ENCODE data around the gene SLC26A2. TPM values are rescaled to one million over a fixed set of nuclear protein-coding genes. Genes with fewer than 3 reads are reported as not detected.
"Not testable (repeated sequence)": the region's sequence is repeated elsewhere in the genome, so short reads cannot be mapped to it uniquely, and the experiment has no call there.

The SLC26A2 gene
- total RNA-seq, 1 experiment from 2014 or later = 5.4 TPM

DNA sequence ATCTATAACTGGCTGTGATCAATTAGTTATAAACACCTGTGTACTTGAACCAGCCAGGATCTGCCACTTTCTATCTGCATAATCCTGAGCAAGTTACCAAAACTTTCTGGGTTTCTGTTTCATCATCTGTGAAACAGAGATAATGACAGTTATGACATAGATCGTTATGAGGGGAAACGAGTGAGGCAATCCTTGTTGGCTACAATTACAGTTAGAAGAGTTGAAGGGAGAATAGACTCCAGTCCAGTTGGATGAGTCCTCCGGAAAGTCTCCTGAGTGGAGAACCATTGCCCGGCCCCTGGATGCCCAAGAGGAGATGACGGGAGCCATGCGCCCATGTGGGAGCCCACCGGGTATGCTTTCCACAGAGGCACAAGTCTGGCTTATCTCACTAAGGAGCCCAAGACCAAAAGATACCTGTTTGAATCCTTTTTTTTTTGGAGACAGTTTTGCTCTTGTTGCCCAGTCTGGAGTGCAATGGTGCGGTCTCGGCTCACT lies 20.4 kb upstream of the SLC26A2 start:
- Histone ChIP-seq H3K36me3 (ENCODE audit: insufficient read depth, low read length) (no peaks in the 10 kb centered on the region), H3K9ac (ENCODE audit: low read length) (no peak overlapping the region), H3K27ac (ENCODE audit: low read length) (no peak overlapping the region), H3K79me2 (ENCODE audit: low read length) (no peaks in the 10 kb centered on the region), H3K9me2 (replicated peaks; ENCODE audit: insufficient read depth, low read length) (no peaks in the 10 kb centered on the region), H3K27me3 (ENCODE audit: low read length) (no peaks in the 10 kb centered on the region), H3K4me3 (ENCODE audit: low read length) (no peak overlapping the region), H3K4me2 (ENCODE audit: low read depth, low read length, poor library complexity, severe bottlenecking) (no peak overlapping the region), H3K4me1 (ENCODE audit: low read length) (no peaks in the 10 kb centered on the region), H3K9me3 (ENCODE audit: low read length) (no peaks in the 10 kb centered on the region), H4K20me1 (ENCODE audit: insufficient read depth, low read depth, low read length) (no peaks in the 10 kb centered on the region), H2AFZ (ENCODE audit: low read length) (no peak overlapping the region)
- no peak for DNase-seq

DNA sequence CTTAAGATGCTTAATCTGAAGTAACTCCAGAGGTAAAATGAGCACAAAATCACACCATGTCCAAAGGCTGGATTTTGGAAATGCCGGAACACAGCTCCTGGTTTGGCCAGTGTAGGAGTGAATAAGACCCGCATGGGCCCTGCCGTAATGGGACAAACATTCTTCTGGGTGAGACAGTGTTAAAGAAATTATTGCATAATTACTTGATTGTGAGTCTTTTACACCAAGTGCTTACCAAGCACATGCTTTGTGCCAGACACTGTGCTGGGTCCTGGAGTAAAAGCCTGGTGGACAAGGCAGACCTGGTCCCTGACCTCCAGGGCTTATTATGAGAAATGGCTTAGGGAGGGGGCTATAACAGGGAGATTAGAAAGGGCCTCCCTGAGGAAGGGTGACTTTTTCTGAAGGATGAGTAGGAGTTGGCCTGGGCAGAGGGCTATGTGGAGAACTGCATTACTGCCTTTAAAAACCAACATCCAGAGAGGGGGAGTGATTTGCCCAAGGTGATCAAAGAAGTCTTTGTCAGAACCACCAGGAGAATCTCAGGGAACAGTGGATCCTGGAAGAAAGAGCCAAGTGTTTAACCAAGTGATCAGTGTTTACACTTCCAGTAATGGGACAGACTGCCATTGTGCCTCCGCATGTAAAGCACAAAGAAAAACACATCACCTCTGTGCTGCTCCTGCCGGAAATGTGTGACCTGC lies 19.5 kb upstream of the SLC26A2 start:
- Histone ChIP-seq H3K27me3 (ENCODE audit: low read length) (no peaks in the 10 kb centered on the region), H2AFZ (ENCODE audit: low read length) (no peak overlapping the region), H3K4me2 (ENCODE audit: low read depth, low read length, poor library complexity, severe bottlenecking) (no peak overlapping the region), H3K9me3 (ENCODE audit: low read length) (no peaks in the 10 kb centered on the region), H3K27ac (ENCODE audit: low read length) (no peak overlapping the region), H3K36me3 (ENCODE audit: insufficient read depth, low read length) (no peaks in the 10 kb centered on the region), H3K4me3 (ENCODE audit: low read length) (no peak overlapping the region), H3K4me1 (ENCODE audit: low read length) (no peaks in the 10 kb centered on the region), H3K9ac (ENCODE audit: low read length) (no peak overlapping the region), H3K9me2 (replicated peaks; ENCODE audit: insufficient read depth, low read length) (no peaks in the 10 kb centered on the region), H4K20me1 (ENCODE audit: insufficient read depth, low read depth, low read length) (no peaks in the 10 kb centered on the region), H3K79me2 (ENCODE audit: low read length) (no peaks in the 10 kb centered on the region)
- DNase-seq = no peak

DNA sequence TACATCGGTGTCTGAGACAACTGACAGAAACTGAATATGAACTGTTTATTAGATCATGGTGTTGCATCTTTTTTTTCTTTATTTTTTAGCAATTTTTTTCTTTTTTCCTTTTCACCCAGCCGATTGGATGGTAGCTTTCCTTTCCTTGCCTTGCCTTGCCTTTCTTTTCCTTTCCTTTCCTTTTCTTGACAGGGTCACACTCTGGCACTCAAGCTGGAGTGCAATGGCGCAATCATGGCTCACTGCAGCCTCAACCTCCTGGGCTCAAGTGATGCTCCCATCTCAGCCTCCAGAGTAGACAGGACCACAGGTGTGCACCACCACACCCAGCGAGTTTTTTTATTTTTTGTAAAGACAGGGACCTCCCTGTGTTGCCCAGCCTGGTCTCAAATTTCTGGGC lies 18.8 kb upstream of the SLC26A2 start:
- Histone ChIP-seq H3K4me1 (ENCODE audit: low read length) (no peaks in the 10 kb centered on the region), H3K9me2 (replicated peaks; ENCODE audit: insufficient read depth, low read length) (no peaks in the 10 kb centered on the region), H3K27me3 (ENCODE audit: low read length) (no peaks in the 10 kb centered on the region), H3K4me2 (ENCODE audit: low read depth, low read length, poor library complexity, severe bottlenecking) (no peak overlapping the region), H4K20me1 (ENCODE audit: insufficient read depth, low read depth, low read length) (no peaks in the 10 kb centered on the region), H3K4me3 (ENCODE audit: low read length) (no peak overlapping the region), H3K79me2 (ENCODE audit: low read length) (no peaks in the 10 kb centered on the region), H3K9me3 (ENCODE audit: low read length) (no peaks in the 10 kb centered on the region), H2AFZ (ENCODE audit: low read length) (no peak overlapping the region), H3K36me3 (ENCODE audit: insufficient read depth, low read length) (no peaks in the 10 kb centered on the region), H3K27ac (ENCODE audit: low read length) (no peak overlapping the region), H3K9ac (ENCODE audit: low read length) (no peak overlapping the region)
- DNase-seq = no peak

DNA sequence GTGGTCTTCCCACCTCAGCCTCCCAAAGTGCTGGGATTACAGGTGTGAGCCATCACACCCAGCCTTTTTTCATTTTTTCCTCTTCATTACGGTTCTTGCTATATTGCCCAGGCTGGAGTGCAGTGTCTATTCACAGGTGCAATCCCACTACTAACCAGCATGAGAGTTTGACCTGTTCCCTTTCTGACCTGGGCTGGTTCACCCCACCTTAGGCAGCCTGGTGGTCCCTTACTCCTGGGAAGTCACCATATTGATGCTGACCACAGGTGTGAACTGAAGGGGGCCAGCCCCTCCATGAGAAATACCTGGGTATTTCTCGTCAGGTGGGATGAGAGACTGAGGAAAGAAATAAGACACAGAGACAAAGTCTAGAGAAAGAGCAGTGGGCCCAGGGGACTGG lies 18.4 kb upstream of the SLC26A2 start:
- Histone ChIP-seq H3K9ac (ENCODE audit: low read length) (no peak overlapping the region), H3K27ac (ENCODE audit: low read length) (no peak overlapping the region), H3K27me3 (ENCODE audit: low read length) (no peaks in the 10 kb centered on the region), H3K4me2 (ENCODE audit: low read depth, low read length, poor library complexity, severe bottlenecking) (no peak overlapping the region), H3K36me3 (ENCODE audit: insufficient read depth, low read length) (no peaks in the 10 kb centered on the region), H3K4me3 (ENCODE audit: low read length) (no peak overlapping the region), H3K9me3 (ENCODE audit: low read length) (no peaks in the 10 kb centered on the region), H3K9me2 (replicated peaks; ENCODE audit: insufficient read depth, low read length) (no peaks in the 10 kb centered on the region), H4K20me1 (ENCODE audit: insufficient read depth, low read depth, low read length) (no peaks in the 10 kb centered on the region), H3K4me1 (ENCODE audit: low read length) (no peaks in the 10 kb centered on the region), H3K79me2 (ENCODE audit: low read length) (no peaks in the 10 kb centered on the region), H2AFZ (ENCODE audit: low read length) (no peak overlapping the region)
- DNase-seq = no peak

DNA sequence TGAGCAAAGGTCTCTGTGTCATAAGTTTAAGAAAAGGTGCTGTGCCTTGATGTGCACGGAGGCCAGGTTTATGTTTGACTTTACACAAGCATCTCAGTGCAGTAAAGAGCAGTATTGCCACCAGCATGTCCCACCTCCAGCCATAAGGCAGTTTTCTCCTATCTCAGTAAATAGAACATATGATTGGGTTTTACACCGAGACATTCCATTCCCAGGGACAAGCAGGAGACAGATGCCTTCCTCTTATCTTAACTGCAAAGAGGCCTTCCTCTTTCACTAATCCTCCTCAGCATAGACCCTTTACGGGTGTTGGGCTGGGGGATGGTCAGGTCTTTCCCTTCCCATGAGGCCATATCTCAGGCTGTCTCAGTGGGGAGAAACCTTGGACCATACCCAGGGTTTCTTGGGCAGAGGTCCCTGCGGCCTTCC lies 17.8 kb upstream of the SLC26A2 start:
- H3K79me2 ChIP-seq (ENCODE audit: low read length); H3K27ac ChIP-seq (ENCODE audit: low read length); H3K4me1 ChIP-seq (ENCODE audit: low read length); H3K9me2 ChIP-seq (replicated peaks; ENCODE audit: insufficient read depth, low read length); H3K4me2 ChIP-seq (ENCODE audit: low read depth, low read length, poor library complexity, severe bottlenecking); H3K27me3 ChIP-seq (ENCODE audit: low read length); H3K36me3 ChIP-seq (ENCODE audit: insufficient read depth, low read length); H3K9ac ChIP-seq (ENCODE audit: low read length); DNase-seq; H3K9me3 ChIP-seq (ENCODE audit: low read length); H3K4me3 ChIP-seq (ENCODE audit: low read length); H2AFZ ChIP-seq (ENCODE audit: low read length); H4K20me1 ChIP-seq (ENCODE audit: insufficient read depth, low read depth, low read length): not testable (repeated sequence)

DNA sequence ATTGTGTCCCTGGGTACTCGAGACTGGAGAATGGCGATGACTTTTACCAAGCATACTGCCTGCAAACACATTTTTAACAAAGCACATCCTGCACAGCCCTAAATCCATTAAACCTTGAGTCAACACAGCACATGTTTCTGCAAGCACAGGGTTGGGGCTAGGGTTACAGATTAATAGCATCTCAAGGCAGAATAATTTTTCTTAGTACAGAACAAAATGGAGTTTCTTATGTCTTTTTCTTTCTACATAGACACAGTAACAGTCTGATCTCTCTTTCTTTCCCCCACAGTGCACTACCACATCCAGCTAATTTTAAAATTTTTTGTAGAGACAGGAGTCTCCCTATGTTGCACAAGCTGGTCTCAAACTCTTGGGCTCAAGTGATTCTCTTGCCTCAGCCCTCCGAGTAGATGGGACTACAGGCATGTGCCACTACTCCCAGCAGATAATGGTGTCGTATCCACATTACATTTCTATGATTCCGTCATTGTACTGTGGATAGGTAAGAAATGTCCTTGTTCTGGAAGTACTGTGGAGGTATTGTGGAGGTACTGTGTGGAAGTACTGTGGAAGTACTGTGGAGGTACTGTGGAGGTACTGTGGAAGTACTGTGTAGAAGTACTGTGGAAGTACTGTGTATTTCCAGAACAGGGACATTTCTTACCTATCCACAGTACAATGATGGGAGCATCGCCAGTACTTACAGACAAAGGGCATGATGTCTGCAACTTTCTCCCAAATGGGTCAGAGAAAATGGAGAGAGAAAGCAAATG lies 17.2 kb upstream of the SLC26A2 start:
- not testable (repeated sequence) for H3K27me3 ChIP-seq (ENCODE audit: low read length); H3K36me3 ChIP-seq (ENCODE audit: insufficient read depth, low read length); H3K9me2 ChIP-seq (replicated peaks; ENCODE audit: insufficient read depth, low read length); H3K4me1 ChIP-seq (ENCODE audit: low read length); H2AFZ ChIP-seq (ENCODE audit: low read length); H3K27ac ChIP-seq (ENCODE audit: low read length); H4K20me1 ChIP-seq (ENCODE audit: insufficient read depth, low read depth, low read length); H3K4me2 ChIP-seq (ENCODE audit: low read depth, low read length, poor library complexity, severe bottlenecking); DNase-seq; H3K9ac ChIP-seq (ENCODE audit: low read length); H3K9me3 ChIP-seq (ENCODE audit: low read length); H3K79me2 ChIP-seq (ENCODE audit: low read length); H3K4me3 ChIP-seq (ENCODE audit: low read length)

DNA sequence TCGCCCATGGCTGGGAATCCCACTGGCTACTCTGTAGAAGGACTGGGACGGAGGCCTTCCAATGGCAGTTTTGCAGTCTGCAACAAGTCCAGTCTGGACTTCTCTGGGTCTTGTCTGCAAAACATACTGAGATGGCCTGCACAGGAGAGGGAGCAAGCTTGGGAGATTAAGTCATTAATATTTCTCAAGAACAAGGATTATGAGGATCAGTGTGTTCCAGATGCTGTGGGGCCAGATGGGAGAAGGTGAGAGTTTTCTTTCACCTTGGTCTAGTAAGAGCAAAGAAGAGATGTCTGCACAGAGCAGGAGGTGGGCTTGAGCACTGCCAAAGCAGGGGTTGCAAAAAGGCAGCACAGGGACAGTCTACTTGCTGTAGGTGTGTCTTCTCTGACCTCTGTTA lies 15.9 kb upstream of the SLC26A2 start, which contains the start of gene PDE6A:
Gene PDE6A, minus strand, starts transcription at position 128 of the 400 bp plus-strand sequence. Its CDS starts 120 bp downstream, at position 8.
- Histone ChIP-seq H3K27ac (ENCODE audit: low read length) (no peak within 1 kb of the TSS), H3K27me3 (ENCODE audit: low read length) (no peaks in the 10 kb centered on the region), H3K4me3 (ENCODE audit: low read length) (no peak within 1 kb of the TSS), H3K9me3 (ENCODE audit: low read length) (no peaks in the 10 kb centered on the region), H2AFZ (ENCODE audit: low read length) (no peak within 1 kb of the TSS), H3K79me2 (ENCODE audit: low read length) (no peaks in the 10 kb centered on the region), H3K36me3 (ENCODE audit: insufficient read depth, low read length) (no peaks in the 10 kb centered on the region), H3K4me1 (ENCODE audit: low read length) (no peaks in the 10 kb centered on the region), H3K4me2 (ENCODE audit: low read depth, low read length, poor library complexity, severe bottlenecking) (no peak within 1 kb of the TSS), H4K20me1 (ENCODE audit: insufficient read depth, low read depth, low read length) (no peaks in the 10 kb centered on the region), H3K9me2 (replicated peaks; ENCODE audit: insufficient read depth, low read length) (no peaks in the 10 kb centered on the region), H3K9ac (ENCODE audit: low read length) (no peak within 1 kb of the TSS)
- no peak for DNase-seq

DNA sequence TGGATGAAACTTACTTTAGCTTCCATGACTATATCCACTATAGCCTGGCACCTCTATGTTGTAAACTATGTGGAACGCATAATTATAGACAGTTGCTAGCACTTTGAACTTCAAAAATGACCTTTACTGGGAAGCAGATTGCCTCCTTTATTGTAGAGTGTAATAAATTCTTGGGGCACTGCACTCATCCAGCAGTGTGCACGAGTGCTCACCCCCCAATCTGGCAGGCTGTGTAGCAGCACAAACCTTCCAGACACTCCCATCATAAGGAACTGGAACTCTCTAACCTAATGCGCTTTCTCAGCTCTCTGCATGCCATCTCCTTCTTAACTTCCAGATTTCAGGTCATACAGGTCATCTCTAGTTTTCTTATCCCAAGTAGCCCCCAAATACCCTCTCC lies 14.4 kb upstream of the SLC26A2 start:
- no peaks in the 10 kb centered on the region for H3K36me3 ChIP-seq (ENCODE audit: insufficient read depth, low read length)
- DNase-seq = no peak
- H3K9ac ChIP-seq (ENCODE audit: low read length) = no peak overlapping the region
- no peaks in the 10 kb centered on the region for H3K27me3 ChIP-seq (ENCODE audit: low read length)
- H3K4me2 ChIP-seq (ENCODE audit: low read depth, low read length, poor library complexity, severe bottlenecking) = no peak overlapping the region
- H2AFZ ChIP-seq (ENCODE audit: low read length) = no peak overlapping the region
- no peaks in the 10 kb centered on the region for H3K9me2 ChIP-seq (replicated peaks; ENCODE audit: insufficient read depth, low read length)
- no peaks in the 10 kb centered on the region for H4K20me1 ChIP-seq (ENCODE audit: insufficient read depth, low read depth, low read length)
- H3K79me2 ChIP-seq (ENCODE audit: low read length) = no peaks in the 10 kb centered on the region
- no peak overlapping the region for H3K27ac ChIP-seq (ENCODE audit: low read length)
- no peaks in the 10 kb centered on the region for H3K9me3 ChIP-seq (ENCODE audit: low read length)
- no peaks in the 10 kb centered on the region for H3K4me1 ChIP-seq (ENCODE audit: low read length)
- no peak overlapping the region for H3K4me3 ChIP-seq (ENCODE audit: low read length)

All from Karpas-422 (cell line).